Keratinocyte (primary cell): ENCODE measurements around the gene ZNF526. TPM values are rescaled to one million over a fixed set of nuclear protein-coding genes. Genes with fewer than 3 reads are reported as not detected.

ENCODE experiments used
- DNase-seq: peaks from one replicate; pipeline ENCODE4 v3.0.0-alpha.2; 2011; ENCODE audit warnings: low read depth, missing footprints, low spot score
- FAIRE-seq: peaks from 2 replicates; lab custom pipeline; 2011; peaks lifted over from hg19 to GRCh38; lab: Jason Lieb, UNC
- H2AFZ ChIP-seq: 2 replicates; pipeline ENCODE4 v1.6.0; 2012; ENCODE audit warnings: low read length, control low read depth, inconsistent platforms; ENCODE audit not compliant: control insufficient read depth
- H3K27ac ChIP-seq: 2 replicates; pipeline ENCODE4 v1.5.1; 2011; ENCODE audit warnings: low read length; ENCODE audit not compliant: control insufficient read depth, insufficient read depth
- H3K27me3 ChIP-seq: 3 replicates; pipeline ENCODE4 v1.6.0; 2011; ENCODE audit warnings: low read length; ENCODE audit not compliant: control insufficient read depth, insufficient read depth; ENCODE audit errors: extremely low read depth
- H3K36me3 ChIP-seq, 2 experiments: 2 replicates in 1 of 2; 3 replicates in 1 of 2; pipeline ENCODE4 v1.5.1; 2011; ENCODE audit warnings: low read length in 2 of 2, mild to moderate bottlenecking in 1 of 2; ENCODE audit not compliant: control insufficient read depth in 2 of 2, insufficient read depth in 2 of 2; ENCODE audit errors: extremely low read depth in 1 of 2
- H3K4me1 ChIP-seq: 3 replicates; pipeline ENCODE4 v1.5.1; 2011; ENCODE audit warnings: low read length; ENCODE audit not compliant: control insufficient read depth, insufficient read depth; ENCODE audit errors: extremely low read depth
- H3K4me2 ChIP-seq: 3 replicates; pipeline ENCODE4 v1.6.0; 2011; ENCODE audit warnings: low read depth, low read length; ENCODE audit not compliant: control insufficient read depth, insufficient read depth; ENCODE audit errors: extremely low read depth
- H3K4me3 ChIP-seq, 3 experiments: fragments of 200-600 bp in 1 of 3; sonication (generic) in 1 of 3; 2 replicates in 2 of 3; 3 replicates in 1 of 3; pipeline ENCODE4 v1.5.1; 2011 to 2016; ENCODE audit warnings: low read length in 3 of 3, mild to moderate bottlenecking in 3 of 3, control low read depth in 2 of 3, inconsistent platforms in 1 of 3, low read depth in 1 of 3, mixed read lengths in 1 of 3, mixed run types in 1 of 3, moderate library complexity in 1 of 3; ENCODE audit not compliant: control insufficient read depth in 2 of 3, insufficient read depth in 2 of 3; ENCODE audit errors: extremely low read depth in 1 of 3
- H3K79me2 ChIP-seq: 2 replicates; pipeline ENCODE4 v1.6.0; 2012; ENCODE audit warnings: low read length; ENCODE audit not compliant: control insufficient read depth, insufficient read depth
- H3K9ac ChIP-seq: 3 replicates; pipeline ENCODE4 v1.6.0; 2011; ENCODE audit warnings: low read length; ENCODE audit not compliant: control insufficient read depth, insufficient read depth; ENCODE audit errors: extremely low read depth
- H3K9me1 ChIP-seq: 3 replicates; pipeline ENCODE4 v1.6.0; 2011; ENCODE audit warnings: low read length; ENCODE audit not compliant: control insufficient read depth, insufficient read depth; ENCODE audit errors: extremely low read depth
- H3K9me3 ChIP-seq: 2 replicates; pipeline ENCODE4 v1.5.1; 2012; ENCODE audit warnings: low read depth, low read length; ENCODE audit not compliant: control insufficient read depth
- H4K20me1 ChIP-seq: 3 replicates; pipeline ENCODE4 v1.6.0; 2011; ENCODE audit warnings: low read length; ENCODE audit not compliant: control insufficient read depth, insufficient read depth; ENCODE audit errors: extremely low read depth
- CTCF ChIP-seq, 3 experiments: IDR thresholded peaks in 1 of 3; conservative IDR thresholded peaks in 1 of 3; optimal IDR thresholded peaks in 1 of 3; 2 replicates in 2 of 3; 3 replicates in 1 of 3; pipeline versions ENCODE3 to v1.5.1; 2011; ENCODE audit warnings: low read length in 3 of 3, mild to moderate bottlenecking in 3 of 3, moderate library complexity in 2 of 3, control low read depth in 1 of 3, inconsistent platforms in 1 of 3; ENCODE audit not compliant: insufficient read depth in 2 of 3; ENCODE audit errors: extremely low read depth in 1 of 3
- EZH2 ChIP-seq: IDR thresholded peaks from one replicate; pipeline ENCODE4 v1.6.1; 2012; ENCODE audit warnings: inconsistent platforms, mild to moderate bottlenecking, low read length, moderate library complexity
- dilution Hi-C: fragments of 300-500 bp; cut with MboI; formaldehyde crosslinking; loops from one replicate; pipeline ENCODE4 v1.7.0; 2020; ENCODE audit warnings: low sequenced_read_pairs; ENCODE audit not compliant: extremely low pct_ligation_motif_present
- polyA plus RNA-seq, 5 experiments: library from polyadenylated mRNA; depleted of rRNA in 3 of 5; stranded (reverse) in 3 of 5; stranded (forward) in 1 of 5; unstranded in 1 of 5; fragments of >200 nt; gene quantifications; 1 replicate in 1 of 5; 2 replicates in 3 of 5; 3 replicates in 1 of 5; pipeline versions ENCODE4 v1.2.1 to v1.2.3, GENCODE V29; 2011 to 2012; ENCODE audit warnings: missing spikeins in 2 of 5, low read depth in 1 of 5, low replicate concordance in 1 of 5

ZNF526 gene
- polyA plus RNA-seq, 1 donor (not counting 4 experiments of a cell fraction or from before 2014, with no cell fraction given): 5.4 TPM

GRCh38 chr19:42239544-42240220, 19.6 kb downstream of the ZNF526 start:
- no peak overlapping the region for H3K4me3 ChIP-seq
- no peaks in the 10 kb centered on the region for H4K20me1 ChIP-seq
- no peak overlapping the region for H3K4me2 ChIP-seq
- H3K27ac ChIP-seq: no peak overlapping the region
- H3K27me3 ChIP-seq: no peaks in the 10 kb centered on the region
- FAIRE-seq: no peak
- H3K36me3 ChIP-seq: peaks cover 18 to 26% of the 10 kb centered on the region in 2 experiments
- H3K9ac ChIP-seq: no peak overlapping the region
- dilution Hi-C loops: no loop called here
- no peak overlapping the region for H2AFZ ChIP-seq
- H3K79me2 ChIP-seq: peaks cover 39% of the 10 kb centered on the region
- DNase-seq: no peak
- H3K9me3 ChIP-seq: no peaks in the 10 kb centered on the region
- TF ChIP-seq EZH2 (no peak), CTCF (optimal IDR thresholded peaks at IDR 0.05 in 1 of 3, IDR thresholded peaks at IDR 0.05 in 1 of 3, conservative IDR thresholded peaks at IDR 0.05 in 1 of 3; ENCODE audit: extremely low read depth in 1 of 3, insufficient read depth in 2 of 3, low read length in 3 of 3) (no peak)
- peaks cover 3% of the 10 kb centered on the region for H3K9me1 ChIP-seq
- H3K4me1 ChIP-seq: peaks cover 9% of the 10 kb centered on the region

- H3K4me1 ChIP-seq: peaks cover 16% of the 10 kb centered on the region
- H3K9me3 ChIP-seq: no peaks in the 10 kb centered on the region
- peaks cover 7% of the 10 kb centered on the region for H4K20me1 ChIP-seq
- peak overlapping the region; percentile 80 for H3K27ac ChIP-seq
- no peak for DNase-seq
- FAIRE-seq: no peak
- TF ChIP-seq EZH2: no peak
- no peak for TF ChIP-seq CTCF (optimal IDR thresholded peaks at IDR 0.05 in 1 of 3, IDR thresholded peaks at IDR 0.05 in 1 of 3, conservative IDR thresholded peaks at IDR 0.05 in 1 of 3; ENCODE audit: extremely low read depth in 1 of 3, insufficient read depth in 2 of 3, low read length in 3 of 3)
- H3K9me1 ChIP-seq: peaks cover 3% of the 10 kb centered on the region
- H3K79me2 ChIP-seq: peaks cover 36% of the 10 kb centered on the region
- H3K4me3 ChIP-seq: peak overlapping the region; percentile 71 to 90 (median 80)
- H3K27me3 ChIP-seq: no peaks in the 10 kb centered on the region
- no peak overlapping the region for H2AFZ ChIP-seq
- dilution Hi-C loops: no loop called here
- H3K4me2 ChIP-seq: peak overlapping the region; percentile 84
- H3K36me3 ChIP-seq: peaks cover 9 to 20% of the 10 kb centered on the region in 2 experiments
- peak overlapping the region; percentile 95 for H3K9ac ChIP-seq
These were observed 21.2 kb downstream of the ZNF526 start for GRCh38 chr19:42241279-42241678.
